ENCODE results near the gene HADHA. TPM values are rescaled to one million over a fixed set of nuclear protein-coding genes. Genes with fewer than 3 reads are reported as not detected.

Gene HADHA
- total RNA-seq, 1 donor from 2014 or later = 208 TPM

Other genes starting within 250 kb of the HADHA start
- 101 and 176 TPM in 2 replicates for gene RAB10, start 210.5 kb downstream of the HADHA start, total RNA-seq
- gene GAREM2, start 71.5 kb downstream of the HADHA start, total RNA-seq = 0.37 and 0.68 TPM in 2 replicates
- 151 TPM in 2 replicates for gene HADHB, start 307 bp upstream of the HADHA start, total RNA-seq
- 16.7 and 17.9 TPM in 2 replicates for gene SELENOI, start 101.5 kb upstream of the HADHA start, total RNA-seq
- 0.84 TPM in 1 of 2 replicates, not detected in the other for gene ADGRF3, start 102.2 kb upstream of the HADHA start, total RNA-seq
- 0.09 and 0.17 TPM in 2 replicates for gene DRC1, start 157.3 kb upstream of the HADHA start, total RNA-seq
- gene OTOF, start 233.5 kb upstream of the HADHA start, total RNA-seq = 73.3 and 89.5 TPM in 2 replicates